GM12891 (cell line): ENCODE results near the gene POMT1.

Experiments used
- DNase-seq: peaks from one replicate; pipeline ENCODE4 v3.0.0; 2011; ENCODE audit warnings: low spot score; ENCODE audit not compliant: insufficient read length
- FAIRE-seq: peaks from 2 replicates; lab custom pipeline; 2011; peaks lifted over from hg19 to GRCh38; lab: Jason Lieb, UNC
- PAX5 ChIP-seq: IDR thresholded peaks from 2 replicates; pipeline ENCODE4 v1.6.1; 2011; ENCODE audit warnings: low read length, moderate library complexity, mild to moderate bottlenecking; ENCODE audit not compliant: insufficient read depth, severe bottlenecking
- POLR2A ChIP-seq: IDR thresholded peaks from 2 replicates; pipeline ENCODE4 v1.6.1; 2011; ENCODE audit warnings: low read depth, low read length, control low read depth
- POLR2AphosphoS5 ChIP-seq: IDR thresholded peaks from 2 replicates; pipeline ENCODE4 v1.6.1; 2011; ENCODE audit warnings: low read depth, low read length, control low read depth
- POU2F2 ChIP-seq: IDR thresholded peaks from 2 replicates; pipeline ENCODE4 v1.6.1; 2011; ENCODE audit warnings: low read depth, mild to moderate bottlenecking, control low read depth, low read length, moderate library complexity
- SPI1 ChIP-seq: IDR thresholded peaks from 2 replicates; pipeline ENCODE4 v1.6.1; 2011; ENCODE audit warnings: low read depth, low read length, control low read depth
- TAF1 ChIP-seq: IDR thresholded peaks from 2 replicates; pipeline ENCODE4 v1.6.1; 2011; ENCODE audit warnings: low read depth, low read length, control low read depth

POMT1 gene

GRCh38 chr9:131484560-131485185 is 18.0 kb upstream of the POMT1 start:
- no peak; the same call in 1 of the 2 replicates for TF ChIP-seq POLR2A
- no peak for TF ChIP-seq POU2F2
- TF ChIP-seq SPI1, result no peak
- TF ChIP-seq POLR2AphosphoS5, result no peak
- no peak for TF ChIP-seq TAF1
- TF ChIP-seq PAX5, result no peak
- FAIRE-seq (no peak), DNase-seq (no peak)

- TF ChIP-seq POU2F2, result no peak
- TF ChIP-seq TAF1, result no peak
- TF ChIP-seq POLR2AphosphoS5, result no peak
- no peak; the same call in 1 of the 2 replicates for TF ChIP-seq POLR2A
- no peak for TF ChIP-seq PAX5
- TF ChIP-seq SPI1, result no peak
- FAIRE-seq (no peak), DNase-seq (no peak)
Measured at GRCh38 chr9:131485206-131485605, 17.5 kb upstream of the POMT1 start.

- no peak for DNase-seq
- no peak for TF ChIP-seq POU2F2
- no peak for TF ChIP-seq POLR2AphosphoS5
- FAIRE-seq, result no peak
Measured at GRCh38 chr9:131485728-131486422, 16.8 kb upstream of the POMT1 start.

GRCh38 chr9:131487001-131487400 is 15.7 kb upstream of the POMT1 start:
- DNase-seq, result no peak
- no peak for FAIRE-seq
- no peak for TF ChIP-seq PAX5
- TF ChIP-seq POU2F2, result no peak
- TF ChIP-seq TAF1, result no peak

- DNase-seq (no peak), FAIRE-seq (no peak)
- TF ChIP-seq POU2F2 (no peak), POLR2AphosphoS5 (no peak), SPI1 (no peak), POLR2A (no peak), PAX5 (no peak), TAF1 (no peak)
Measured at GRCh38 chr9:131487621-131488031, 15.1 kb upstream of the POMT1 start.

GRCh38 chr9:131490514-131490913 is 12.2 kb upstream of the POMT1 start:
- TF ChIP-seq POLR2A (no peak), POLR2AphosphoS5 (no peak), SPI1 (no peak), POU2F2 (no peak), PAX5 (no peak), TAF1 (no peak)
- FAIRE-seq, result no peak
- no peak for DNase-seq

- DNase-seq (no peak), FAIRE-seq (no peak)
- TF ChIP-seq POLR2A (no peak), POU2F2 (no peak), PAX5 (no peak), SPI1 (no peak)
Measured at GRCh38 chr9:131491001-131491710, 11.6 kb upstream of the POMT1 start.

GRCh38 chr9:131492070-131492469 is 10.6 kb upstream of the POMT1 start:
- FAIRE-seq, result no peak
- DNase-seq, result no peak
- TF ChIP-seq POU2F2, result no peak
- TF ChIP-seq POLR2AphosphoS5, result no peak
- TF ChIP-seq POLR2A, result no peak
- no peak for TF ChIP-seq TAF1
- TF ChIP-seq SPI1, result no peak
- TF ChIP-seq PAX5, result no peak

- DNase-seq (no peak), FAIRE-seq (no peak)
- no peak for TF ChIP-seq POU2F2
- TF ChIP-seq POLR2A, result no peak
- TF ChIP-seq TAF1, result no peak
- no peak for TF ChIP-seq SPI1
- TF ChIP-seq POLR2AphosphoS5, result no peak
- TF ChIP-seq PAX5, result no peak
Measured at GRCh38 chr9:131494296-131494870, 8.3 kb upstream of the POMT1 start.
